Nucleus accumbens (tissue), 56 donors: ENCODE measurements around the gene BAHCC1.
A peak's percentile ranks its signal among the peaks of the same experiment; 100 is the strongest.

ENCODE experiments used
- DNase-seq, 56 donors: peaks; one replicate each; lab custom pipeline; 2025; lab: John Stamatoyannopoulos, UW

BAHCC1 gene

GRCh38 chr17:81394377-81394920 lies 808 bp upstream of the BAHCC1 start:
- DNase-seq: no peak

- peak in 5 of 56 donors; percentile 33 to 47 (median 40) for DNase-seq
Observed at GRCh38 chr17:81395600-81396277, 482 bp downstream of the BAHCC1 start.

GRCh38 chr17:81396278-81396721 lies 1.0 kb downstream of the BAHCC1 start:
- DNase-seq: peak in 9 of 56 donors; percentile 41 to 71 (median 56)

DNA sequence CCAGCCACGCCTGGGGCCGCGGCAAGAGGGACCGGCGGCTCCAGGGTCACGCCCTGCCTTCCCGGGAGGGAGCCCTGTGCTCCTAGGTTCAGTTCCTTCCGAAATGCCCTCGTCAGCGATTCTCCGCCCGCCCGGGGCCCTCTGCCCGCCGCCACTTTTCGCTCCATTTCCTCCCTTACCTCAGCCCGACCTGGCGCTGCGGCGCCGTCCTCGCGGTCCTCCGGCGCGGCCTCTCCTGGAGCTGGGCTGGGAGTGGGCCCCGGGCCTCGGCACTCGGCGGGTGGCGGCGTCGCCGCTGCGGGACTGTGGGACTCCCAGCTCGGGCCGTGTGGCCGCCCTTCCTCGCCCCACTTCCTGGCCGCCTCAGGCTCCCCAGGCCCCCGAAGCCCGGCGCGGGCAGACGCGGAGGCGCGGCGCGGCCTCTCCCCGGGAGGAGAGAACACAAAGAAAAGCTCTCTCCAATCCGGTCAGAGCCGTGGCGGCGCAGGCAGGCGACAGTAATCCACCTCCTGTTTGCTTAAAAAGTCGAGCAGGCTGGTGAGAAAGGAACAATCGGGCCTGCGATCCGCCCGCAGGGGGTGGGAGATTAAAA lies 1.6 kb downstream of the BAHCC1 start:
- peak in 23 of 56 donors; percentile 41 to 79 (median 56) for DNase-seq

GRCh38 chr17:81397314-81398175 lies 2.3 kb downstream of the BAHCC1 start:
- peak in 24 of 56 donors; percentile 22 to 66 (median 42) for DNase-seq

- peak in 20 of 56 donors; percentile 17 to 66 (median 36) for DNase-seq
Observed at GRCh38 chr17:81398176-81398831, 3.0 kb downstream of the BAHCC1 start.

DNA sequence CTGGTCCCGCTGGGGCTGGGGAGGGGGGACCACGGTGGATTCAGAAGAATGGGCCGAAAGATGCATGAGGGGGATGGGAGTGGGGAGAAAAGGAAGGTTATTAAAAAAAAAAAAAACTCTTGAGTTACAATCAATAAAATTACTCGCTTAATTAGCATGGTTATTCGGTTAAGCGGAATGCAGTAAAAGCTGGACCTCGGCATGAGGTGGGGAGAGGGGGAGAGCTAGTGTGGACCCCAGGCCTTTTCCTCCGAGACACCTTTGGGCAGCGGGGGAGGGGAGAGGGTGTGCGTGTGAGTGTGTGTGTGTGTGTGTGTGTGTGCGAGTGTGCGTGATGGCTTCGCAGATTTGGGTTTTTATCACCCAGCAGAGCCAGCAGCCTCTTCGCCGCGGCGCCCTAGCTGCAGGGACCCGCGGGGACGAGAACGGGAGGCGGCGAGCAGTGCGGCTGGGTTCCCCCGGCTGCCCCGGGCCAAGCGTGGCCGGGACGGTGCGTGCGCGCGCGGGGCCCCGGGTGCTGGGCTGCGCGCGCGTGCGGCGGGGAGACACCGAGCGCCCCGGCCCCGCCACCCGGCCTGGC lies 3.7 kb downstream of the BAHCC1 start:
- DNase-seq: peak in 6 of 56 donors; percentile 21 to 47 (median 38)

DNA sequence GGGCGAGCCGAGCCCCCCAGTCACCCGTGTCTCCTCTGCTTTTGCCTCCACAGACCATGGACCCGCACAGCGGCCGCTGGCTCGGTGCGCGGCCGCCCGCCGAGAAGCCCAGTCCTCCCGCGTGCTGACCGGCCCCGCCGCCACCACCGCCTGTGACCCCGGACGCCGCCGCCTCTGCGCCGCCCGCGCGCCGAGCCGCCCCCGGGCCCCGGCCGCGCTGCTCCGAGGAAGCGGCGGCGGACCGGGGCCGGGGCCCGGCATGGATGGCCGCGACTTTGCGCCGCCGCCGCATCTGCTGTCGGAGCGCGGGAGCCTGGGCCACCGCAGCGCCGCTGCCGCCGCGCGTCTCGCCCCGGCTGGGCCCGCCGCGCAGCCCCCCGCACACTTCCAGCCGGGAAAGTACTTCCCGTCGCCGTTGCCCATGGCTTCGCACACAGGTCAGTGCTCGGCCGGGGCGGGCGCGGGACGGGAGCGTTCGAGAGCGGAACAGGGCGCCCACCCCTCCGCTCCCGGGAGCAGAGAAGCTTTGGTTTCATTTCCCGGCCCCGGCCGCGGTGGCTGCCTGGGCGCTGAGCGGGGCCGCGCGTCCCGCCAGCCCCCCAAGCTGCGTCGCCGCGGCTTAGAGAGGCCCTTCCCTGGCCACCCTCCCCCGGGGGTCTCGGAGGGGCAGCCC lies 4.4 kb downstream of the BAHCC1 start:
- peak in 4 of 56 donors; percentile 41 to 62 (median 52) for DNase-seq

GRCh38 chr17:81400154-81400977 lies 5.1 kb downstream of the BAHCC1 start:
- peak in 43 of 56 donors; percentile 20 to 82 (median 57) for DNase-seq

- DNase-seq: peak in 1 of 56 donors; percentile 33
Observed at GRCh38 chr17:81400996-81401722, 5.9 kb downstream of the BAHCC1 start.

GRCh38 chr17:81401723-81402529 lies 6.7 kb downstream of the BAHCC1 start:
- DNase-seq: peak in 29 of 56 donors; percentile 15 to 70 (median 34)

DNA sequence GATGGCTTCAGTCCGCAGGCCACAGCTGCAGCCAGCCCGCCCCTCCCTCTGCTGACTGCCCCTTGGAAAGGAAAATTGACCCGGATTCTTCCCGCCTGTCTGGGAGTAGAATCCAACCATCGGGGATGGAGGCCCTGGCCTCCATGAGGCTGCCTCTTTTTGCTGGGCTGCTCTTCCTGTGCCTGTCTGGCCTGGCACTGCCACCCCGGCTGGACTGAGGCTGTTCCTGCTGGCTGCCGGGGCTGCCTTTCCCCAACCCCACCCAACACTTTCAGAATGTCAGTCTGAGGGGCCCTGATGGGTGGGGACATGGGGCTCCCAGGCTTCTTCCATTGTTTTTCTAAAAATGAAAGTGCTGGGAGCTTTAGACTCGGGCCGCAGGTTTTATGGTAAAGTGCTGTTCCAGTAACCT lies 7.3 kb downstream of the BAHCC1 start:
- DNase-seq: peak in 1 of 56 donors; percentile 21

DNA sequence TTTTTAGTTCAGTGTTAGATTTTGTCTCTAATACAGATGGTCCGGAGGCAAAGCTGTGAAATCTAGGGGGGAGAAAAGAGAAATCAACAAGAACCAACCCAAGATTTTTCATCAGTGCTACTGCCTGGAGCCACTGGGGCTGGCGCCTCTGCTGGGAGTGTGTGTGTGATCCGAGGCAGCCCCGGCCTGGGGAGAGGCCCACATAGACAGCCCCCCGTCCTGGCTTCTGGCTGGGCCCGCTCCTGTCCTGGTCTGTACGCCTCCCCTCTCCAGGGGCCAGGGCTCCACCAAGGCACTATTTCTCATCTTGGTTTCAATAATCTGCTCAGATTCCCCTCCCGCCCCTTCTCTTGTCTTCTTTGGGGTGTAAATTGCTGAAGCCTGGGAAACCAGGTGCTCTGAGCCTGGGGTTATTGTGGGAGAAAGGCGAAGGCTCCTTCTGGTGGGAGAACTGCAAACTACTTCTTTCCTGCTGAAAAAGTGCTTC lies 7.8 kb downstream of the BAHCC1 start:
- DNase-seq: no peak

- peak in 6 of 56 donors; percentile 22 to 42 (median 32) for DNase-seq
Observed at GRCh38 chr17:81403671-81404534, 8.6 kb downstream of the BAHCC1 start.

DNA sequence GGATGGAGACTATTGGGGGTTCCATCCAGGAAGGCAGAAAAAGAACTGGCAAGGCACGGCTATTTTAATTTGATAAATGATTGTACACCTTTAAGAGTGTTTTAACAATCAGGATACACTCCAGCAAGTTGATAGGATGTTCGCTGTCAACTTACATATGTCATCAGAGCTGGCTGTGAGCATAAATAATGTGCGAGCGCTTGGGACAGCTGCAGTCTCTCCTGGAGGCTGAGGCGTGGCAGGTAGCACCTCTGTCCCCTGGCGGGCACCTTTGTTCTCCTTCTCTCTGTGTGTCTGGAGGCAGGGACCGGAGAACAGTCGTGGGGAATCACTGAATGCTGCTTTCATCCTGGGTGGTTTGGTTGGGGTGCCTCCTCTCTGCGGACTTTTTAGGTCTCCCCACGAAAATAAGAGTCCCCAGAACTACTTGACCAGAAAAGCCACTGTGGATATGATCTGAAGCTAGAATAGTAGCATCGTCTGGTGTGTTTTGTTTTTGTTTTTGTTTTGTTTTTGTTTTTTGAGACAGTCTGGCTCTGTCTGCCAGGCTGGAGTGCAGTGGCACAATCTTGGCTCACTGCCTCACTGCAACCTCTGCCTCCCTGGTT lies 9.4 kb downstream of the BAHCC1 start:
- no peak for DNase-seq
